K562 (cell line): Measurements from ENCODE around the gene SKIC2. TPM values are rescaled to one million over a fixed set of nuclear protein-coding genes. Genes with fewer than 3 reads are reported as not detected.
A peak's percentile ranks its signal among the peaks of the same experiment; 100 is the strongest.
"Not testable (repeated sequence)": the region's sequence is repeated elsewhere in the genome, so short reads cannot be mapped to it uniquely, and the experiment has no call there.

ENCODE experiments used
- ATAC-seq: fragments of 200-7000 bp; cut with Tn5 transposase; 3 replicates; pipeline ENCODE4 v1.9.1; 2020; ENCODE audit warnings: moderate library complexity
- BruUV-seq: library from RNA; stranded (reverse); fragments of 400-500 nt; replicated peaks from 2 replicates; lab custom pipeline; 2021; lab: Mats Ljungman, UMichigan
- CTCF ChIA-PET: fragments of 300-600 bp; formaldehyde crosslinking; extraction: SDS; loops from one replicate; lab custom pipeline; 2021; ENCODE audit warnings: low intra/inter-chr PET ratio; lab: Yijun Ruan, JAX
- POLR2A ChIA-PET: fragments of 300-600, 350-650 bp; sonication (Branson Sonifier 250); formaldehyde crosslinking; extraction: SDS; loops from one replicate; lab custom pipeline; 2021; ENCODE audit warnings: antibody characterized with exemption, inconsistent platforms; lab: Yijun Ruan, JAX
- DNase-seq, 4 experiments: peaks; one replicate each; pipeline versions ENCODE4 v3.0.0 to v3.0.0-alpha.2; 2011 to 2018; ENCODE audit warnings: low spot score in 3 of 4, mixed read lengths in 3 of 4; ENCODE audit errors: extremely low read depth in 1 of 4
- FAIRE-seq: peaks from 2 replicates; lab custom pipeline; 2011; peaks lifted over from hg19 to GRCh38; lab: Jason Lieb, UNC
- H2AFZ ChIP-seq: 2 replicates; pipeline ENCODE4 v1.6.0; 2011; ENCODE audit warnings: low read depth, low read length, control low read depth, inconsistent platforms
- H3K27ac ChIP-seq: fragments of 200-600 bp; 3 replicates; pipeline ENCODE4 v1.8.0; 2011; ENCODE audit warnings: low read depth, mild to moderate bottlenecking, control low read depth, inconsistent platforms, low read length, moderate library complexity, mixed read lengths; ENCODE audit errors: extremely low read depth
- H3K27me3 ChIP-seq, 2 experiments: fragments of 300-600 bp in 1 of 2; 2 replicates in 1 of 2; 3 replicates in 1 of 2; pipeline versions ENCODE4 v1.6.0 to v1.8.0; 2011; ENCODE audit warnings: inconsistent platforms in 2 of 2, low read length in 2 of 2, mild to moderate bottlenecking in 1 of 2, mixed read lengths in 1 of 2, moderate library complexity in 1 of 2; ENCODE audit not compliant: control insufficient read depth in 2 of 2, insufficient read depth in 2 of 2
- H3K36me3 ChIP-seq: fragments of 300-600 bp; 3 replicates; pipeline ENCODE4 v1.8.0; 2011; ENCODE audit warnings: mild to moderate bottlenecking, low read length, inconsistent platforms; ENCODE audit not compliant: control insufficient read depth, insufficient read depth
- H3K4me1 ChIP-seq, 2 experiments: fragments of 200-600 bp in 1 of 2; replicated peaks in 1 of 2; 2 replicates in 1 of 2; 3 replicates in 1 of 2; pipeline versions ENCODE4 v1.5.1 to v1.8.0; 2011; ENCODE audit warnings: inconsistent platforms in 2 of 2, low read length in 2 of 2, mild to moderate bottlenecking in 1 of 2, mixed read lengths in 1 of 2, moderate library complexity in 1 of 2; ENCODE audit not compliant: control insufficient read depth in 2 of 2, insufficient read depth in 2 of 2
- H3K4me2 ChIP-seq: 2 replicates; pipeline ENCODE4 v1.6.1; 2011; ENCODE audit warnings: low read length, control low read depth, inconsistent platforms, mixed read lengths; ENCODE audit not compliant: insufficient read depth
- H3K4me3 ChIP-seq: fragments of 200-600 bp; sonication (generic), shearing (Covaris generic); 2 replicates; pipeline ENCODE4 v1.5.1; 2016; ENCODE audit warnings: control low read depth, inconsistent platforms
- H3K79me2 ChIP-seq: fragments of 200-600 bp; 3 replicates; pipeline ENCODE4 v1.8.0; 2011; ENCODE audit warnings: low read length, inconsistent platforms; ENCODE audit not compliant: control insufficient read depth, insufficient read depth
- H3K9ac ChIP-seq, 2 experiments: 2 replicates each; pipeline versions ENCODE4 v1.6.0 to v1.6.1; 2011; ENCODE audit warnings: low read depth in 2 of 2, low read length in 2 of 2, control low read depth in 1 of 2, inconsistent platforms in 1 of 2, mild to moderate bottlenecking in 1 of 2, mixed read lengths in 1 of 2; ENCODE audit not compliant: insufficient read depth in 1 of 2
- H3K9me1 ChIP-seq: one replicate; pipeline ENCODE4 v1.6.0; 2011; ENCODE audit warnings: inconsistent platforms, mild to moderate bottlenecking, low read length, moderate library complexity; ENCODE audit not compliant: control insufficient read depth, insufficient read depth
- H3K9me3 ChIP-seq: replicated peaks from 2 replicates; pipeline ENCODE4 v1.5.1; 2011; ENCODE audit warnings: low read depth, low read length, inconsistent platforms; ENCODE audit not compliant: control insufficient read depth, insufficient read depth
- H4K20me1 ChIP-seq: replicated peaks from 2 replicates; pipeline ENCODE4 v1.6.1; 2011; ENCODE audit warnings: low read length, inconsistent platforms, mixed read lengths; ENCODE audit not compliant: control insufficient read depth, insufficient read depth
- WGBS: fragments of 100-300 bp; shearing (Covaris generic); methylation state at CpG from one replicate; pipeline ENCODE4 v1.1.6; 2016; ENCODE audit warnings: low coverage, mixed read lengths; ENCODE audit not compliant: insufficient coverage; ENCODE audit errors: missing lambda C conversion rate; 5-methylcytosine and 5-hydroxymethylcytosine counted together
- in situ Hi-C: fragments of 300-500 bp; cut with MboI; formaldehyde crosslinking; loops from 4 replicates; pipeline ENCODE4 v1.15.0; 2018; ENCODE audit warnings: inconsistent platforms, mixed read lengths
- intact Hi-C: fragments of 100-400 bp; cut with micrococcal nuclease; formaldehyde crosslinking; loops from 2 replicates; pipeline ENCODE4 v1.14.2; 2022
- polyA plus RNA-seq, 8 experiments: library from polyadenylated mRNA; depleted of rRNA in 4 of 8; stranded (reverse) in 5 of 8; unstranded in 3 of 8; fragments of >200 nt; fragmentation: Nextera tagmentation in 2 of 8; fragmentation: Illumina TruSeq in 1 of 8; extraction: Ambion mirVana in 2 of 8; extraction: Trizol in 1 of 8; gene quantifications; 2 replicates each; pipeline versions ENCODE4 v1.2.1 to v1.2.3, GENCODE V29; 2011 to 2014; ENCODE audit warnings: inconsistent platforms in 1 of 8, missing spikeins in 1 of 8
- total RNA-seq, 7 experiments: library from RNA; depleted of rRNA in 6 of 7; stranded (reverse); fragments of >200 nt in 6 of 7; fragmentation: Illumina TruSeq in 2 of 7; extraction: Trizol in 2 of 7; gene quantifications; 2 replicates each; pipeline versions ENCODE4 v1.2.1 to v1.2.3, GENCODE V29; 2011 to 2021; ENCODE audit warnings: low replicate concordance in 1 of 7
- TF ChIP-seq, protein P1 (sequence below): fragments of 450-650 bp; IDR thresholded peaks from 2 replicates; pipeline ENCODE4 v1.6.1; 2016; ENCODE audit warnings: mild to moderate bottlenecking, moderate library complexity

SKIC2 gene
- total and polyA plus RNA-seq, 9 of the 15 experiments (the other 6 are each of a cell fraction or from before 2014, with no cell fraction given): 3.3 to 94.6 (median 38.8) TPM

DNA sequence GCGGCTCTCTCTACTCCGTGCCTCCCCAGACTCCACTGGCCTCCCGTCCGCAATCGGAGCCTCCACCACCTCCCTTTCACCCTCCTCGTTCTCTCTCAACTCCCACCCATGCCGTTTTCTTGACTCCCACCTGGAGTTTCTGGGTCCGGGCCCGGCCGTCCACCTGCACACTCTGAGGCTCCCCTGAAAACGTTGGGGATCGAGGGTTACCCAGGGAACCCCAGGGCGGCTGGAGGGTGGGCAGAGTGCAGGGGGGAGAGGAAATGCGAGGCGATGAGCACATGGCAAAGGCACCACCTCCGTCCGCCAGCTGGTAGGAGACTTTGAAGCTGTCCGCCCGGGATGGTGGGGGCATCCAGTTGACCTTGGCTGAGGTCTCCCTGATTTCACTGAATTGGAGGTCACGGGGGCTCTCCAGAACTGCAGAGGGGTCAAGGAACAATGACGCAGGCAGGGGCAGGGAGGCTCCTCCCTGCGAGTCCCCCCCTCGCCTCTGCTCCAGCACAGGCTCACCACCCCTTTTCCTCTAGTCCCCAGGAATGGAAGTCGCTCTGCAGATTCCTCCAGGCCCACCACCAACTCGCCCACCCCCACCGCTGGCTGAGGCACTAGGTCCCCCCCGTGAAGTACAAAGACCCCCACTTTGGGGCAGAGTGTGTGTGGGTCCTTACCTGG is 52.0 kb downstream of the SKIC2 start:
- FAIRE-seq, BruUV-seq, H3K9me3 ChIP-seq, H3K27ac ChIP-seq, H3K27me3 ChIP-seq, intact Hi-C loops, H3K4me1 ChIP-seq, H3K4me2 ChIP-seq, H3K79me2 ChIP-seq, H3K9me1 ChIP-seq, H4K20me1 ChIP-seq, DNase-seq, in situ Hi-C loops, H3K9ac ChIP-seq, H2AFZ ChIP-seq, CTCF ChIA-PET, H3K36me3 ChIP-seq, POLR2A ChIA-PET, ATAC-seq, H3K4me3 ChIP-seq: not testable (repeated sequence)
- 61% methylated on average over 3 of the region's 27 CpGs for WGBS

GRCh38 chr6:32012941-32013617 is 54.1 kb downstream of the SKIC2 start:
- H3K4me2 ChIP-seq, H3K36me3 ChIP-seq, H3K79me2 ChIP-seq, in situ Hi-C loops, H4K20me1 ChIP-seq, intact Hi-C loops, H2AFZ ChIP-seq, H3K4me3 ChIP-seq, CTCF ChIA-PET, H3K9me1 ChIP-seq, H3K27ac ChIP-seq, BruUV-seq, POLR2A ChIA-PET, H3K9me3 ChIP-seq, H3K4me1 ChIP-seq, H3K27me3 ChIP-seq: not testable (repeated sequence)
- ATAC-seq (peak; percentile 92), DNase-seq (peak in 1 of 4 experiments; percentile 82), FAIRE-seq (peak; percentile 99)
- WGBS: no CpG with 5 or more reads among the region's 17 CpGs
- peak overlapping the region in 1 of 2 experiments; percentile 52; a peak in 1 of 4 replicates for H3K9ac ChIP-seq
- TF ChIP-seq, protein P1, sequence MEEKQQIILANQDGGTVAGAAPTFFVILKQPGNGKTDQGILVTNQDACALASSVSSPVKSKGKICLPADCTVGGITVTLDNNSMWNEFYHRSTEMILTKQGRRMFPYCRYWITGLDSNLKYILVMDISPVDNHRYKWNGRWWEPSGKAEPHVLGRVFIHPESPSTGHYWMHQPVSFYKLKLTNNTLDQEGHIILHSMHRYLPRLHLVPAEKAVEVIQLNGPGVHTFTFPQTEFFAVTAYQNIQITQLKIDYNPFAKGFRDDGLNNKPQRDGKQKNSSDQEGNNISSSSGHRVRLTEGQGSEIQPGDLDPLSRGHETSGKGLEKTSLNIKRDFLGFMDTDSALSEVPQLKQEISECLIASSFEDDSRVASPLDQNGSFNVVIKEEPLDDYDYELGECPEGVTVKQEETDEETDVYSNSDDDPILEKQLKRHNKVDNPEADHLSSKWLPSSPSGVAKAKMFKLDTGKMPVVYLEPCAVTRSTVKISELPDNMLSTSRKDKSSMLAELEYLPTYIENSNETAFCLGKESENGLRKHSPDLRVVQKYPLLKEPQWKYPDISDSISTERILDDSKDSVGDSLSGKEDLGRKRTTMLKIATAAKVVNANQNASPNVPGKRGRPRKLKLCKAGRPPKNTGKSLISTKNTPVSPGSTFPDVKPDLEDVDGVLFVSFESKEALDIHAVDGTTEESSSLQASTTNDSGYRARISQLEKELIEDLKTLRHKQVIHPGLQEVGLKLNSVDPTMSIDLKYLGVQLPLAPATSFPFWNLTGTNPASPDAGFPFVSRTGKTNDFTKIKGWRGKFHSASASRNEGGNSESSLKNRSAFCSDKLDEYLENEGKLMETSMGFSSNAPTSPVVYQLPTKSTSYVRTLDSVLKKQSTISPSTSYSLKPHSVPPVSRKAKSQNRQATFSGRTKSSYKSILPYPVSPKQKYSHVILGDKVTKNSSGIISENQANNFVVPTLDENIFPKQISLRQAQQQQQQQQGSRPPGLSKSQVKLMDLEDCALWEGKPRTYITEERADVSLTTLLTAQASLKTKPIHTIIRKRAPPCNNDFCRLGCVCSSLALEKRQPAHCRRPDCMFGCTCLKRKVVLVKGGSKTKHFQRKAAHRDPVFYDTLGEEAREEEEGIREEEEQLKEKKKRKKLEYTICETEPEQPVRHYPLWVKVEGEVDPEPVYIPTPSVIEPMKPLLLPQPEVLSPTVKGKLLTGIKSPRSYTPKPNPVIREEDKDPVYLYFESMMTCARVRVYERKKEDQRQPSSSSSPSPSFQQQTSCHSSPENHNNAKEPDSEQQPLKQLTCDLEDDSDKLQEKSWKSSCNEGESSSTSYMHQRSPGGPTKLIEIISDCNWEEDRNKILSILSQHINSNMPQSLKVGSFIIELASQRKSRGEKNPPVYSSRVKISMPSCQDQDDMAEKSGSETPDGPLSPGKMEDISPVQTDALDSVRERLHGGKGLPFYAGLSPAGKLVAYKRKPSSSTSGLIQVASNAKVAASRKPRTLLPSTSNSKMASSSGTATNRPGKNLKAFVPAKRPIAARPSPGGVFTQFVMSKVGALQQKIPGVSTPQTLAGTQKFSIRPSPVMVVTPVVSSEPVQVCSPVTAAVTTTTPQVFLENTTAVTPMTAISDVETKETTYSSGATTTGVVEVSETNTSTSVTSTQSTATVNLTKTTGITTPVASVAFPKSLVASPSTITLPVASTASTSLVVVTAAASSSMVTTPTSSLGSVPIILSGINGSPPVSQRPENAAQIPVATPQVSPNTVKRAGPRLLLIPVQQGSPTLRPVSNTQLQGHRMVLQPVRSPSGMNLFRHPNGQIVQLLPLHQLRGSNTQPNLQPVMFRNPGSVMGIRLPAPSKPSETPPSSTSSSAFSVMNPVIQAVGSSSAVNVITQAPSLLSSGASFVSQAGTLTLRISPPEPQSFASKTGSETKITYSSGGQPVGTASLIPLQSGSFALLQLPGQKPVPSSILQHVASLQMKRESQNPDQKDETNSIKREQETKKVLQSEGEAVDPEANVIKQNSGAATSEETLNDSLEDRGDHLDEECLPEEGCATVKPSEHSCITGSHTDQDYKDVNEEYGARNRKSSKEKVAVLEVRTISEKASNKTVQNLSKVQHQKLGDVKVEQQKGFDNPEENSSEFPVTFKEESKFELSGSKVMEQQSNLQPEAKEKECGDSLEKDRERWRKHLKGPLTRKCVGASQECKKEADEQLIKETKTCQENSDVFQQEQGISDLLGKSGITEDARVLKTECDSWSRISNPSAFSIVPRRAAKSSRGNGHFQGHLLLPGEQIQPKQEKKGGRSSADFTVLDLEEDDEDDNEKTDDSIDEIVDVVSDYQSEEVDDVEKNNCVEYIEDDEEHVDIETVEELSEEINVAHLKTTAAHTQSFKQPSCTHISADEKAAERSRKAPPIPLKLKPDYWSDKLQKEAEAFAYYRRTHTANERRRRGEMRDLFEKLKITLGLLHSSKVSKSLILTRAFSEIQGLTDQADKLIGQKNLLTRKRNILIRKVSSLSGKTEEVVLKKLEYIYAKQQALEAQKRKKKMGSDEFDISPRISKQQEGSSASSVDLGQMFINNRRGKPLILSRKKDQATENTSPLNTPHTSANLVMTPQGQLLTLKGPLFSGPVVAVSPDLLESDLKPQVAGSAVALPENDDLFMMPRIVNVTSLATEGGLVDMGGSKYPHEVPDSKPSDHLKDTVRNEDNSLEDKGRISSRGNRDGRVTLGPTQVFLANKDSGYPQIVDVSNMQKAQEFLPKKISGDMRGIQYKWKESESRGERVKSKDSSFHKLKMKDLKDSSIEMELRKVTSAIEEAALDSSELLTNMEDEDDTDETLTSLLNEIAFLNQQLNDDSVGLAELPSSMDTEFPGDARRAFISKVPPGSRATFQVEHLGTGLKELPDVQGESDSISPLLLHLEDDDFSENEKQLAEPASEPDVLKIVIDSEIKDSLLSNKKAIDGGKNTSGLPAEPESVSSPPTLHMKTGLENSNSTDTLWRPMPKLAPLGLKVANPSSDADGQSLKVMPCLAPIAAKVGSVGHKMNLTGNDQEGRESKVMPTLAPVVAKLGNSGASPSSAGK: peak; percentile 69
